GM21576 (cell line): Measurements from ENCODE around the gene GLS.
"Not testable (repeated sequence)": the region's sequence is repeated elsewhere in the genome, so short reads cannot be mapped to it uniquely, and the experiment has no call there.

Source experiments
- ATAC-seq: cut with Tn5 transposase; IDR thresholded peaks from one replicate; pipeline ENCODE4 v1.9.1; 2021; ENCODE audit warnings: mild to moderate bottlenecking, moderate library complexity; ENCODE audit not compliant: unreplicated experiment

GLS gene

DNA sequence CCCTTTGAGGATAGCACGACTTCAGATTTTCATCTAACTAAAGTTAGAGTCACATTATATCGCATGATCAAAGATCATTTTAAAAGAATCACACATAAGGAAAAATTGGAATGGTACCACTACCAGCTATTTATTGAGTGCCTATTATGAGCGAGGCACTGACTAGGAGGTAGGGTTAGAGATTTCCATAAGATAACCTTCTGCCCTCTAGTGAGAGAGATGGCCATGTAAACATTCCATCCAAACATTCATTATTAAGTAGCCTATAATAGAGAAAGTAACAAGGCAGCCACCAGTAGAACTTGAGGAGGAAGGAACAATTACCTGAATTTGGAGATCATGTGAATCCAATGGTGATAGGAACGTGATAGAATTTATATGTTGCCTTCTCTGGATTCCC, 25.4 kb upstream of the GLS start:
- no peak for ATAC-seq

DNA sequence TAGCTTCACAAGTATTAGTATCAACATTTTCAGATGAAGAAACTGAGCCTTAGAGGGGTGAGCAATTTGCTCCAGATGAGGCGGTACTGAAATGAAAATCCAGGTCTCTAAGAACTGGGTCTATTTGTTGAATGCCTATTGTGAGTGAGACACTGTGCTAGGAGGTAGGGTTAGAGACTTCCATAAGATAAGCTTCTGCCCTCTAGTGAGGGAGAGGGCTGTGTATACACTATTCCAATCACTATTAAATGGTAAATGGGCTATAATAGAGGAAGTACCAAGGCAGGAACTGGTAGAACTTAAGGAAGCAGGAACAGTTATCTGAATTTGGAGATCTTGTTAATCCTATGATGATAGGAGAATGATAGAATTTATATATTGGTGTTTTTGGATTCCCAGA, 23.6 kb upstream of the GLS start:
- no peak for ATAC-seq

GRCh38 chr2:190858817-190859216, 21.8 kb upstream of the GLS start:
- ATAC-seq, result no peak

DNA sequence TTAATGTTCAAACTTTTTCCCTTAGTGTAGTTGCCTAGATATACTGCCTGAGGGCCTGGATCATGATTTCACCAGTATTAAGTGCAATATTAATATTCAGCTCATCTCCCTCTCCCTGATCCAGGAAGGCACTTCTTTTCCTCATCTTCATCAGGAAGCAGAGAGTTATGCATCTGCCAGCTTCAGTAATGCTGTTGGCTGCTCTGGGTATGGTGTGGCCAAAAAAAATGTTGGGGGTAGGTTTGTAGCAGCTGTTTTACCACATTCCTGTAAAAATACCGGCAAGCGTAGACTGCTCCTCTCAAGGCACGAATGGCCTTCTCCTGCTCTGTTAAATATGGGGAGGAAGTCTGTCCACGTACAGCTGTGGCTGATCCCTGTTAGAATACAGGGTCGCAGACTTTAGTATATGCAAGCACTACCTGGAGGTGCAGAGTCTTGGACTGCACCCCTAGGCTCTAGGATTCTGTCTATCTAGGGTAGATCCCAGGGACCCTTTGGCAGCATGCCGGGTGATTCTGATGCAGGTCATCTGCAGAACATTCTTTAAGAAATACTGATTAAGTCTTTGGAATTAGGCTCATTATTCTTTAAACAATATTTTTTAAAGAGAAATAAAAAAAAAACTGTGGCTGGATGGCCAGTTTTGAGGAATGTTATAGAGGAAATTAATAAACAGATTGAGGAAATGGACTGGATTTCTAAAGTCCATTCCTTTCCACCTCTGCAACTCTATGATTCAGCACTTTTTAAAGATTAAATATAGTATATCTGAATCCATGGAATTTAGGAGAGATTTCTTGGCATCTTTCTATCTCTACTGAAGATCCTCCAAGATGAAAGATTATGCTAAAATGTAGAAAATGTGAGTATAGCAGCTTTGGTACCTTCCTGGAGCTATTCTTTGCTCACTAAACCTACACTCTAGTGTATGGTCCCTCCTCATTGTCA, 21.0 kb upstream of the GLS start:
- no peak for ATAC-seq

GRCh38 chr2:190860985-190861680, 19.5 kb upstream of the GLS start:
- ATAC-seq, result no peak

- not testable (repeated sequence) for ATAC-seq
Observed at GRCh38 chr2:190862128-190862527, 18.5 kb upstream of the GLS start.

DNA sequence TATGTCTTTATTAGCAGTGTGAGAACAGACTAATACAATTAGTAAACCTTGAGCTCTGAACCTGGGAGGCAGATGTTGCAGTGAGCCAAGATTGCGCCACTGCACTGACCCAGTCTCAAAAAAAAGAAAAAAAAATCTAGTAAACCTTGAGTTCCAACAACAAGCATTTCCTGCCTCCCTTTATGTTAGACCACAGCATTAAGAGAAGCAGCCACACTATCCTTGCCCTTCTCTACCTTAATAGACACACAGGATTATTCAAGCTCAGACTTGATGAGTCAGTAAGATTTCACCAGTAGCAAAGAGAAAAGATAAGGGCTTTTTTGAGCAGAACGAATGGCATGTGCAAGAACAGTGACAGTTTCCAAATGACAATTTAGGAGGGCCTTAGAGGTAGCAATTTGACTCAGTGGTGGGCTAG, 18.0 kb upstream of the GLS start:
- ATAC-seq, result no peak

GRCh38 chr2:190863946-190864345, 16.7 kb upstream of the GLS start:
- ATAC-seq, result no peak

DNA sequence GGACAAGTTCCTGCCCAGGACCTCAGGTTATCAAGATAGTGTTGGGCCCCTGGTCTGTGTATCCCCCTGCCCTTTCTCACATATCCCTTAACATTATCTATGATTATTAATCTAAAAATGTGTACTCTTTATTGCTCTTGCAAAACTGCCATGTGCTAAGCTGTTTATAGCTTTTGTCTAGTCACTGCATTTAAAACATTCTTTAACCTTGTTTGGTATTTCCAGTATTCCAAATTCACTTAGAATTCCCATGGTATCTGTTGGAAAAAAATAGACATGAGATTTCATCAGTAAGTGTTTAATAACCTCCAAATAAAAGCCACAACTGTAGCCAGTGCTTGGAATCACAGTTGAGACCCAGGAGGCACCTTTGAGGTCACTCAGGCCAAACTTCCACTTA, 16.2 kb upstream of the GLS start:
- ATAC-seq, result no peak

DNA sequence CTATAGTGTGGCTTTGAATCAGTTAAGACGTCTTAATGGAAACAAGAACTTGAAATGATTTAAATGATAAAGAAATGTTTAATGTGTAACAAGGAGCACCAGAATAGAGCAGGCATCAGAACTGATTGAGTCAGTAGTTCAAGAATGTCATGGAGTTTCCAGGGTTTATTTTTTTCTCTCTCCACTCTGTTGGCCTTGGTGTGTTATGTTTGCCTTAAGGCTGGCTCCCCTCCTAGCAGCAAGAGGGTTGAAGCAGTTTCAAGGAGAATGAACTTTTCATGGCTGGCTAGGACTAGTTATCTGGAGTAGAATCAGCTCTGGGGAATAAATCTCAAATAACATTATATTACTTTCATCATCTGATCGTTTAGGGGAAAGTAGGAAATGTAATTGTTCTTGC, 13.4 kb upstream of the GLS start:
- no peak for ATAC-seq

DNA sequence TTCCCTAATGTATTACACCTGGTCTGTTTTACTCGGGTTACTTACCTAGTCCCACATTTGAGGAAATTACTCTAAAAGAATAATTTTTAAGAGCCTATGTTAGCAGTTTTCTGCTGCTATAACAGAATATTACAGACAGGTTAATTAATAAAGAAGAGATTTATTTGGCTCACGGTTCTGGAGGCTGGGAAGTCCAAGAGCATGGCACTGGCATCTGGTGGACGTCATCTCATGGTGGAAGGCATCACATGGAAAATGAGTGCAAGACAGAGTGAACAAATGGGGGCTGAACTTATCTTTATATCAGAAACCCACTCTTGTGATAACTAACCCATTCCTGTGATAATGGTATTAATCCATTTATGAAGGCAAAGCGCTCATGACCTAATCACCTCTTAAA, 12.8 kb upstream of the GLS start:
- no peak for ATAC-seq

GRCh38 chr2:190869721-190870120, 10.9 kb upstream of the GLS start:
- no peak for ATAC-seq

GRCh38 chr2:190873451-190873850, 7.2 kb upstream of the GLS start:
- not testable (repeated sequence) for ATAC-seq

GRCh38 chr2:190875891-190876290, 4.7 kb upstream of the GLS start:
- no peak for ATAC-seq

DNA sequence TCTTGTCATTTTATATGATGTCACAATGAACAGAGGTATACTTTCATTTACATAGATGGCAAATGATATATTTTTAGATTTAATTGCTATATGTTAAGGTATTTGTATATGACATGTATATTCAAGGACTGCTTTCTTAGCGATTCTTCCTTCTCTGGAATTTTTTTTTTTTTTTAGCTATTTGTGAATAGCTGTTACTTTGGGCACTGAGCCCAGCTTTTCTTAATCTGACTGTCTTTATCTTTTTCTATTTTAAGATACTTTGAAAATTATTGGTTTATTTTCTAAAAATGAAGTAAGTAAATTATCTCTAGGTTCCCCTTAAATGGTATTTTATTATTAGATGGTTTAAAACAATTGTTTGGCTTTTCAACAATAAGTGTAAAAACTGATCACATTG, 4.0 kb upstream of the GLS start:
- no peak for ATAC-seq

- ATAC-seq, result no peak
Observed at GRCh38 chr2:190877436-190877835, 3.2 kb upstream of the GLS start.

GRCh38 chr2:190879474-190880377, 895 bp upstream of the GLS start:
- ATAC-seq, result no peak

DNA sequence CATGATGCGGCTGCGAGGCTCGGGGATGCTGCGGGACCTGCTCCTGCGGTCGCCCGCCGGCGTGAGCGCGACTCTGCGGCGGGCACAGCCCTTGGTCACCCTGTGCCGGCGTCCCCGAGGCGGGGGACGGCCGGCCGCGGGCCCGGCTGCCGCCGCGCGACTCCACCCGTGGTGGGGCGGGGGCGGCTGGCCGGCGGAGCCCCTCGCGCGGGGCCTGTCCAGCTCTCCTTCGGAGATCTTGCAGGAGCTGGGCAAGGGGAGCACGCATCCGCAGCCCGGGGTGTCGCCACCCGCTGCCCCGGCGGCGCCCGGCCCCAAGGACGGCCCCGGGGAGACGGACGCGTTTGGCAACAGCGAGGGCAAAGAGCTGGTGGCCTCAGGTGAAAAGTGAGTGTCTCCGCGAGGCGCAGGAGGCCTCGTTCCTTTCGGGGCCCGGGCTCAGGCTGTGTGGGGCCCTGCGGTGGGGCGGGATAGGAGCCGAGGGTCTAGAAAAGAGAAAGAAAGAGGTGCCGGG, 520 bp downstream of the GLS start:
- peak; percentile 0 for ATAC-seq

DNA sequence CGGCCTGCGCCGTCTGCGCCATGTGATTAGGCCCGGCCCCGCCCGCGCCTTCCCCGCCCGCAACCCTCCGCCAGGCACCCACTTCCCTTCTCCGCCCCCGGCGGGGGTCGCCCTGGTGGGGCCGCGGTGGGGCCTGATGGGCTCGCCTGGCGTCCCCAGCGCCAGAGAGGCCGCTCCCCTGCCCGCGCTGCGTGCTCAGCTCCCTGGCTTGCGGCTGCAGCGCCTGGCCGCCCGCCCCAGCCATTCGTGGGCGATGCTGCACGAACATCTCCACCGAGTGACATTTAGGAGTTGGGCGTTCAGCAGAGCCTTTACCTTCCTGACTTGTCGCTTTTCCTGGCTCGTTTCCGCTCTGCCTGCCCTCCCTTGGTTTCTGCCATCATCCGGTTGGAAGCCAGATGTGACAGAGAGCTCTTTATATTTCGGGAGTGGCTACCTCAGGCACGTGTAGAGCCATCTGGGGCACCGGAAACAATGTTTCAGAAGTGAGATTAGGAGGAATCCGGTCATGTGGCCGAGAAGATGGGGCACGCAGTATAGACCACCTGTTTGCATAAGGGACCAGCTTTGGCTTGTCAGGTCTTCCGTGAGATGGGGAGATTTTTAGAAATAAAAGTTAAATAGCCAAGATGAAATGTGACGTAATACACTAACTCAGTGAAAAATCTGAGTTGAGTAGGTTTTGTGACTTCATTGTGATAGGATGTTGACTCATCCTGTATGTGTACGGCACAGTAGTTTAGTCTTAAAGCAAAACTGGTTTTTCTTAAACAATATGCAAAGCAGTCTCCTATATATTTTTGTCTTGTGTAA, 1.2 kb downstream of the GLS start:
- ATAC-seq, result peak; percentile 62

DNA sequence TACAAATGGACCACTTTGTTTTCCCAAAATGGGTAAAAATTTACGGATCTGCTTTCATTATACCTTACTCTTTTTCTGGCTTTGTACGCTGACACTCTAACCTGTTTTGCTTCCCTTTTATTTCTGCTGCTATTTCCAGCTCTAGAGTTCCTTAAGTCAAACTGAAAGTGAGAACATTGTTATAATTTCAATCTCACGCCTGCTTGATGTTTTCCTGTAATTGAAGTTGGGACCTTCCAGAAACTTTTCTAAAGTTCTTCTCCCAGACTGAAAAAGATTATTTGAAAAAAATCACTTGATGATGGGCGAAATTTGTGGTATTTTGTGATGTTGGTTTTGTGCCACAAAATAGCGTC, 1.8 kb downstream of the GLS start:
- no peak for ATAC-seq
